ENCODE results near the gene NEURL1.
"Not testable (repeated sequence)": the region's sequence is repeated elsewhere in the genome, so short reads cannot be mapped to it uniquely, and the experiment has no call there.

DNA sequence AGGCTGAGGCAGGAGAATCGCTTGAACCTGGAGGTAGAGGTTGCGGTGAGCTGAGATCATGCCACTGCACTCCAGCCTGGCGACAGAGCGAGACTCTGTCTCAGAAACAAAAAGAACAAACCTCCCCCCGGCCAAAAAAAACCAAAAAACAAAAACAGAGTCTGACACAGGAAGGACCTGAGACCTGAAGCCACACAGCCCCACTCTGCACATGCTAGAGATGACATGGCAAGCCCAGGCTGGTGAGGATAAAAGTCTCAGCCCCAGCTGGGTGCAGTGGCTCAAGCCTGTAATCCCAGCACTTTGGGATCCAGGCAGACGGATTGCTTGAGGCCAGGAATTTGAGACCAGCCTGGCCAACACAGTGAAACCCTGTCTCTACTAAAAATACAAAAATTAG, 139.4 kb downstream of the NEURL1 start:
- not testable (repeated sequence) for TF ChIP-seq EP300 (IDR thresholded peaks at IDR 0.05)
- TF ChIP-seq, protein P1, sequence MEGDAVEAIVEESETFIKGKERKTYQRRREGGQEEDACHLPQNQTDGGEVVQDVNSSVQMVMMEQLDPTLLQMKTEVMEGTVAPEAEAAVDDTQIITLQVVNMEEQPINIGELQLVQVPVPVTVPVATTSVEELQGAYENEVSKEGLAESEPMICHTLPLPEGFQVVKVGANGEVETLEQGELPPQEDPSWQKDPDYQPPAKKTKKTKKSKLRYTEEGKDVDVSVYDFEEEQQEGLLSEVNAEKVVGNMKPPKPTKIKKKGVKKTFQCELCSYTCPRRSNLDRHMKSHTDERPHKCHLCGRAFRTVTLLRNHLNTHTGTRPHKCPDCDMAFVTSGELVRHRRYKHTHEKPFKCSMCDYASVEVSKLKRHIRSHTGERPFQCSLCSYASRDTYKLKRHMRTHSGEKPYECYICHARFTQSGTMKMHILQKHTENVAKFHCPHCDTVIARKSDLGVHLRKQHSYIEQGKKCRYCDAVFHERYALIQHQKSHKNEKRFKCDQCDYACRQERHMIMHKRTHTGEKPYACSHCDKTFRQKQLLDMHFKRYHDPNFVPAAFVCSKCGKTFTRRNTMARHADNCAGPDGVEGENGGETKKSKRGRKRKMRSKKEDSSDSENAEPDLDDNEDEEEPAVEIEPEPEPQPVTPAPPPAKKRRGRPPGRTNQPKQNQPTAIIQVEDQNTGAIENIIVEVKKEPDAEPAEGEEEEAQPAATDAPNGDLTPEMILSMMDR (IDR thresholded peaks at IDR 0.05) = not testable (repeated sequence)

Data from tibial nerve (tissue), 4 donors.